AG09319 (cell line): ENCODE data around the gene GTF2IRD1.
A peak's percentile ranks its signal among the peaks of the same experiment; 100 is the strongest.
"Not testable (repeated sequence)": the region's sequence is repeated elsewhere in the genome, so short reads cannot be mapped to it uniquely, and the experiment has no call there.

ENCODE experiments used
- DNase-seq: peaks from one replicate; pipeline ENCODE4 v3.0.0-alpha.2; 2010; ENCODE audit warnings: low read depth; ENCODE audit errors: extremely low read depth
- TF ChIP-seq, protein P1 (sequence below): IDR thresholded peaks from 2 replicates; pipeline ENCODE4 v1.5.1; 2011; ENCODE audit warnings: low read depth, mild to moderate bottlenecking, inconsistent platforms, low read length, moderate library complexity

GTF2IRD1 gene

DNA sequence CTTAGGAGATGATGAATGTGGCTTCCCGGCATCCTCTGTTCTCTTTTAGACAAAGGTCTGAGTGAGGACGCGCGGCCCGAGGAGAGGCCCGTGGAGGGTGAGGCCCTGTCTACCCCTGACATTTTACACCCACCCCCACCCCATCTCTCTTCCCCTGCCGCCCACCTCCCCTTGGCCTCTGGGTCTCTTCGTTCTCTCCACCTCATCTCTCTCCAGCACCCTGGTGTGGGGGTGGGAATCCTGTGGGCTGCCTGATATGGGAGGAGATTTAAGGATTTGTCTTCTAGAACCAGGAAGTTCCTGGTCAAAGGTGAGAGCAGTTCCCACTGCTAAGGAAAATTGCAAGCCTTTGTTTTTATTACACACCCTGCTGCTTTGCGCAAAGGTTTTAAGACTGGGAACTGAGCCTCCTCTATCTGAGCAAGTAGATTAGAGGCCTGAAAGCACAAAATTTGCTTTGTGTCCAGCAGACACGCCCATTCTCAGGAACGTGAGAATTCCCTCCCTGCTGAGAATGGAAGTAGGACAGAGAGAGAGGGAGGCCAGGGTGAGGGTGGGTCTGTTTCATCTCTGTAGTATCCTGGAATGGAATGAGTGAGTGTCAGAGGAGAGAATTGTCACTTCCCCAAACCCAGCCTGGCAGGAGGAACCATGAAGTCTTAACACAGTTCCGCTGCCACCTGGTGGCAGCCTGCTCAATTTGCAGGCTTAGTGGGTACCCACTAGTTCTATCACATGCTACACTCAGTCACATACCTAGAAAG, 91.2 kb downstream of the GTF2IRD1 start:
- DNase-seq: no peak
- TF ChIP-seq, protein P1, sequence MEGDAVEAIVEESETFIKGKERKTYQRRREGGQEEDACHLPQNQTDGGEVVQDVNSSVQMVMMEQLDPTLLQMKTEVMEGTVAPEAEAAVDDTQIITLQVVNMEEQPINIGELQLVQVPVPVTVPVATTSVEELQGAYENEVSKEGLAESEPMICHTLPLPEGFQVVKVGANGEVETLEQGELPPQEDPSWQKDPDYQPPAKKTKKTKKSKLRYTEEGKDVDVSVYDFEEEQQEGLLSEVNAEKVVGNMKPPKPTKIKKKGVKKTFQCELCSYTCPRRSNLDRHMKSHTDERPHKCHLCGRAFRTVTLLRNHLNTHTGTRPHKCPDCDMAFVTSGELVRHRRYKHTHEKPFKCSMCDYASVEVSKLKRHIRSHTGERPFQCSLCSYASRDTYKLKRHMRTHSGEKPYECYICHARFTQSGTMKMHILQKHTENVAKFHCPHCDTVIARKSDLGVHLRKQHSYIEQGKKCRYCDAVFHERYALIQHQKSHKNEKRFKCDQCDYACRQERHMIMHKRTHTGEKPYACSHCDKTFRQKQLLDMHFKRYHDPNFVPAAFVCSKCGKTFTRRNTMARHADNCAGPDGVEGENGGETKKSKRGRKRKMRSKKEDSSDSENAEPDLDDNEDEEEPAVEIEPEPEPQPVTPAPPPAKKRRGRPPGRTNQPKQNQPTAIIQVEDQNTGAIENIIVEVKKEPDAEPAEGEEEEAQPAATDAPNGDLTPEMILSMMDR: peak; percentile 31

- TF ChIP-seq, protein P1: no peak
- no peak for DNase-seq
Observed at GRCh38 chr7:74545921-74546320, 92.2 kb downstream of the GTF2IRD1 start.

GRCh38 chr7:74553596-74554012, 99.9 kb downstream of the GTF2IRD1 start:
- not testable (repeated sequence) for DNase-seq

- no peak for DNase-seq
- TF ChIP-seq, protein P1: no peak
Observed at GRCh38 chr7:74554178-74554577, 100.5 kb downstream of the GTF2IRD1 start.

GRCh38 chr7:74560086-74560719, 106.5 kb downstream of the GTF2IRD1 start:
- DNase-seq: no peak

GRCh38 chr7:74561898-74562613, 108.3 kb downstream of the GTF2IRD1 start:
- TF ChIP-seq, protein P1: no peak
- DNase-seq: no peak

More at GRCh38 chr7:74560086-74560719, 106.5 kb downstream of the GTF2IRD1 start:
- TF ChIP-seq, protein P1: no peak

GRCh38 chr7:74563639-74564038, 109.9 kb downstream of the GTF2IRD1 start:
- DNase-seq: not testable (repeated sequence)

- TF ChIP-seq, protein P1: no peak
Observed at GRCh38 chr7:74567318-74567668, 113.6 kb downstream of the GTF2IRD1 start.

More at GRCh38 chr7:74567318-74567668, 113.6 kb downstream of the GTF2IRD1 start:
- no peak for DNase-seq
